Brain microvascular endothelial cell (primary cell): ENCODE results near the gene SOHLH1.

Experiments used
- DNase-seq: peaks from one replicate; pipeline ENCODE4 v3.0.0-alpha.2; 2020
- H3K27ac ChIP-seq: fragments of 250-450 bp; sonication (Bioruptor Pico); 2 replicates; pipeline ENCODE4 v1.5.1; 2020; ENCODE audit warnings: mild to moderate bottlenecking, moderate library complexity
- H3K27me3 ChIP-seq: fragments of 250-450 bp; sonication (Bioruptor Pico); replicated peaks from 2 replicates; pipeline ENCODE4 v1.5.1; 2020; ENCODE audit warnings: mild to moderate bottlenecking
- H3K36me3 ChIP-seq: fragments of 250-450 bp; sonication (Bioruptor Pico); replicated peaks from 2 replicates; pipeline ENCODE4 v1.5.1; 2020; ENCODE audit warnings: mild to moderate bottlenecking
- H3K4me3 ChIP-seq: 2 replicates; pipeline ENCODE4 v1.5.1; 2011; ENCODE audit warnings: low read depth, mild to moderate bottlenecking, control low read depth, low read length, moderate library complexity
- in situ Hi-C: cut with HindIII; loops from 2 replicates; pipeline ENCODE4 v1.10.0; 2017; ENCODE audit warnings: low sequenced_read_pairs, low pct_ligation_motif_present
- TF ChIP-seq, protein P1 (sequence below): IDR thresholded peaks from 2 replicates; pipeline ENCODE4 v1.5.1; 2011; ENCODE audit warnings: low read depth, mild to moderate bottlenecking, moderate library complexity, low read length, control low read depth, inconsistent platforms; ENCODE audit errors: missing control alignments

The SOHLH1 gene

DNA sequence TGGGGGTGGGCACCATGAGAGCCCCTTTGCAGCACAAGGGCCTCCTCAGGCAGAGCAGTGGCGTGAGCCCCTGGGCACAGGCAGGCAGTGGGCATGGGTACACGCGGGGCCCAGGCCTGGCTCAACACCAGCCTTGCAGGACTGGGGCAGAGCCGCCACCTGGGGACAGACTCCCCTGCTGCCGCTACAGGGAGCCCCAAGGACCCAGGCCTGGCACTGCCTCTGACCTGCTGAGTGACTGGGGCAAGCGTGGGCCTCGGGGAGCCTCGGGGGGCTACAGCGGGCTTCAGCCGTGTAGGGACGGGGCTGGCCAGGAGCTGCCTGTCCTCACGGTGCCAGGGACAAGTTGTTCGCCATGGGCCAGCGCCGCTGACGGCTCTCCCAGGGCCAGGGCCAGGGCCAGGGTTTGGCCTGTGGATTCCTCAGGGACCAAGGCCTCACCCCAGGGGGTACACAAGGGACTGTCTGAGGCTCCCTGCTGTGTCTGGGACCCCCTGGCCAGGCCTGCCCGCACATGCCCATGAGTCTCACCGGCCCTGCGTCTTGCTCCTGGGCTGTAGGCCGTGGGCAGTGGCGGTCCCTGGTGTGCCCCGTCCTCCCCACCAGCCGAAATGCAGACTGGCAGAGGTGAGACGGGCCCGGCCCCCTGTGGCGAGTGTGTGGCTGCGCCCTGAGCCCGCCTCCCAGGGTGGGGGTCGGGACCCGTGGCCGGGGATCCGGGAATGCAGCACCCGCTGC, 45.2 kb upstream of the SOHLH1 start:
- TF ChIP-seq, protein P1, sequence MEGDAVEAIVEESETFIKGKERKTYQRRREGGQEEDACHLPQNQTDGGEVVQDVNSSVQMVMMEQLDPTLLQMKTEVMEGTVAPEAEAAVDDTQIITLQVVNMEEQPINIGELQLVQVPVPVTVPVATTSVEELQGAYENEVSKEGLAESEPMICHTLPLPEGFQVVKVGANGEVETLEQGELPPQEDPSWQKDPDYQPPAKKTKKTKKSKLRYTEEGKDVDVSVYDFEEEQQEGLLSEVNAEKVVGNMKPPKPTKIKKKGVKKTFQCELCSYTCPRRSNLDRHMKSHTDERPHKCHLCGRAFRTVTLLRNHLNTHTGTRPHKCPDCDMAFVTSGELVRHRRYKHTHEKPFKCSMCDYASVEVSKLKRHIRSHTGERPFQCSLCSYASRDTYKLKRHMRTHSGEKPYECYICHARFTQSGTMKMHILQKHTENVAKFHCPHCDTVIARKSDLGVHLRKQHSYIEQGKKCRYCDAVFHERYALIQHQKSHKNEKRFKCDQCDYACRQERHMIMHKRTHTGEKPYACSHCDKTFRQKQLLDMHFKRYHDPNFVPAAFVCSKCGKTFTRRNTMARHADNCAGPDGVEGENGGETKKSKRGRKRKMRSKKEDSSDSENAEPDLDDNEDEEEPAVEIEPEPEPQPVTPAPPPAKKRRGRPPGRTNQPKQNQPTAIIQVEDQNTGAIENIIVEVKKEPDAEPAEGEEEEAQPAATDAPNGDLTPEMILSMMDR, result no peak
- Histone ChIP-seq H3K4me3 (no peak overlapping the region), H3K36me3 (no peaks in the 10 kb centered on the region), H3K27ac (no peak overlapping the region), H3K27me3 (no peaks in the 10 kb centered on the region)
- in situ Hi-C loops, result no loop called here
- DNase-seq, result no peak

DNA sequence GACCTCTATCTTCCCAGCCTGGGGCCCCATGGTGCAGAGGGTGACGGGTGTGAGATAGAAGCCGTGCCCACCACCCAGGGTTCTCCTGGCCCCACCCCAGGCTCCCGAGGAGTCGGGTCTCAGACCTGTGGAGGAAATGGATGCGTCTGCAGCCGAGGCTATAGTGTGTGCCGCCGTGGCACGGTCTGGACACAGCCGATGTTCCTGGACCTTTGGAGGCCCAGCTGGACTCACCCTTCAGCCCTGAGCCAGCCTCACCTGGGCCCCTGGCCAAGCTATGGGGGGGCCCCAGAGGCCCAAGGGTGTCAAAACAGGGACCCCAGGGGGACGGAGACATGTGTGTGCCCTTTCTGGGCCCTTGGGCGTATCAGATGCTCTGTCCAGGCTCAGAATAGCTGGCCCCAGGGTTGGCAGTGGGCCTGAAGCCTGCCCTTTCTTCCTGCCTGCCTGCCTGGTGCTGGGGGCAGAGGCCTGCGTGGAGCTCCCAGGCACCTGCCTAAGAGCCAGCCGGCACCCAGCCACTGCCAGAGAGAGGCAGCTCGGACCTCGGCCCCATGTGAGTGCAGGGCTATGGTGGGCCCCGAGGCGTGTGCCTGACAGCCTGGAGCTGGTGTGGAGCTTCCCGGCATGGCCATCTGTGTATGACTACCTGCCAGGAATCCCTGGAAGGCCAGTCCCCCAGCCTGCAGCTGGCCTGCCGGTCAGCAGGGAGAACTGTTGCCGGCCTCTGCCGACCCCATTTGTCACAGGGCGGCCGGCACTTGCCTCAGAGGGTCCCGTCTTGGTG, 44.5 kb upstream of the SOHLH1 start:
- in situ Hi-C loops, result no loop called here
- Histone ChIP-seq H3K27me3 (no peaks in the 10 kb centered on the region), H3K36me3 (no peaks in the 10 kb centered on the region), H3K4me3 (no peak overlapping the region), H3K27ac (no peak overlapping the region)
- DNase-seq, result no peak
- TF ChIP-seq, protein P1, result no peak

DNA sequence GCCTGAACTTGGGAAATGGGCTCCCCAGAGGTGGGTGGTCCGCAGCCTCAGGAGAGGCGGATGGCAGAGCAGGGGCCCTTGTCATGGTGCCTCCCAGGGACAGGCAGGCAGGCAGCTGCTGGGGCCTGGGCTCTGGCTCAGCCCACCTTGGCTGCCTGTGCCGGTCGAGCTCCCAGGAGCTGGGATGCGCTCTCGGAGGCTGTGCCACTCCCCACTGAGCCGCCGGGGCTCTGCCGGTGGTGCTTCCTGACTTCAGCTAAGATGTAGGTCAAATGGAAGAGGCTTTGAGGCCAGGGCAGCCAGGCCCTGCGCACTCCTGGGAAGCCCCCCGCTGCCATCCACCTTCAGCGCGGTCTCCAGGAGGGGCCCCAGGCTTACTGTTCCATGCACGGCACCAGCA, 43.7 kb upstream of the SOHLH1 start:
- in situ Hi-C loops, result no loop called here
- DNase-seq, result no peak
- TF ChIP-seq, protein P1, result no peak
- H3K27me3 ChIP-seq, result no peaks in the 10 kb centered on the region
- H3K36me3 ChIP-seq, result no peaks in the 10 kb centered on the region
- no peak overlapping the region for H3K4me3 ChIP-seq
- no peak overlapping the region for H3K27ac ChIP-seq

DNA sequence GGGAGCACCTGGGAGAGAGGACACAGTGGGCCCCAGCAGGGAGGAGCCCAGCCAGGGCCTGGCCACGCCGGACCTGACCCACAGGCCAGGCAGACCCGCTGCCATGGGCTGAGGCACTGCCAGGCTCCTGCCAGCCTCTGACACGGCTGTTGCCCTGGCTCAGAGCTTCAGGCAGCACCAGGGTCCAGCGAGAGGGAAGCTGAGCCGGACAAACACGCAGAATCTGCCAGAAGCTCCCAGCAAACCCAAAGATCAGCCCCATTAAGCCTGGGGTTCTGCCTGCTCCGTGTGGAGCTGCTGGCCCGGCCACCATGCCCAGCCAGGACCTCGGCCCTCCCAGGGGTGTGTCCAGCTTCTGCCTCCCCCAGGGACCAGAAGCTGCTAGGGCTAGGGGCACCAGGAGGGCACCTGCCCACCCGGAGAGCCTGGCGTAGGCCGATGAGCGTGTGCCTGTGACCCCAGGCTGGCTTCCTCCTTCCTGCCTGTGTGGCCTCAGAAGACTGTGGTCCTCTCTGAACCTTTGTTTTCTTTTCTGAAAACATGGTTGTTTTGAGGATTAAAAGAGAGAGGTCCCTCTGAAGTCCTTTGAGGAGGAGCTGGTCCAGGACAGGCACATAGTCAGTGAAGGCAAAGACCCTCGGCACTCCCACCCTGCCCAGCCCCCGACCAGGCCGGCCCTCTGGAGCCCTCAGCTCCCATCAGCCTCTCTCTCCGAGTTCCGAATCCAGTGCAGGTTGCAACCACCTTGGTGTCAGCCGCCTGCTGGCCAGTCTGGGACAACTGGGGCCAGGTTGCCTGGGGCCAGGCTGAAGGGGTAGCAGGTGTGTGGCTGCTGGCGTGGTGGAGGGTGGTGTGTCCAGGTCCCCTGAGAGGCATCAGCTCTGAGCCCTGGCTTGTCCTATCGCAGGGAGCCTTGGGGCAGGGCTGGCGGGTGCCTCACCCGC, 42.3 kb upstream of the SOHLH1 start:
- in situ Hi-C loops, result no loop called here
- no peak for DNase-seq
- H3K27me3 ChIP-seq, result peaks cover 5% of the 10 kb centered on the region
- no peak overlapping the region for H3K4me3 ChIP-seq
- H3K36me3 ChIP-seq, result no peaks in the 10 kb centered on the region
- TF ChIP-seq, protein P1, result no peak
- H3K27ac ChIP-seq, result no peak overlapping the region

DNA sequence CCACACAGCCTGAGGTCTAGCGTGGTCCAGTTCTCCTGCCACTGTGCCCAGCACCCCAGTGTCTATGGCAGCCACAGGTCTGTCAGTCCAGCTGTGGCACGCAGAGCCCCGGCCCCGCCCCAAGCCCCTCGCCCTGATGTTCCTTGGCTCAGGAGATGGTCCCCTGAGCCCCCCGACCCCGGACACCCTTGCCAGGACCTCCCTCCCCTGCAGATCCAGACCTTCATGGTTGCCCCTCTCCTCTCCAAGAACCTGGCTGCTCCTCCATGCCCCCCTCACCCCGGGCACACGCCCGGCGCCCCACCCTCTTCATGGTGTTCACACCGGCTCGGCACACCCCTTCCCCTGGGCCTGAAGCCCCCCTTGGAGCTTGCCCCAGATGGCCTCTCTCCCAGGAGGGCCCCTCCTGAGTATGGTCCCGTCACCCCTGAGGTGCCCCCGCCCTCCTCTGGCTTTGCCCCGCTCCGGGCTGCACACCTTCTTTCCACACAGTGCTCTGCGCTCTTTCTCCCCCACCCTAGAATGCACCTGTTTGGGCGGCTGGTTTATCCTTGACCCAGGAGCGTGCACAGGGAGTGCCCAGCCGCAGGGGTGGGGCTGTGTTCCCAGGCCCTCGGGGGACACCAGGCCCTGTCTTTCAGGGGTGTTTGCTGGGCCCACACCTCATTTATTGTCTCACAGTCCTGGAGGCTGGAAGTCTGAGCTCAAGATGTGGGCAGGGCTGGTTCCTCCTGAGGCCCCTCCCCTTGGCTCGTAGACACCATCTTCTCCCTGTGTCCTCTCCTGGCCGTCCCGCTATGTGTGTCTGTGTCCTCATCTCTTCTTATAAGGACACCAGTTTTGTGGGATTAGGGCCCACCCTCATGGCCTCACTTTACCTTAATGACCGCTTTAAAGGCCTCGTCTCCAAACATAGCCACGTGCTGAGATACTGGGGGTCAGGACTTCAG, 40.3 kb upstream of the SOHLH1 start:
- TF ChIP-seq, protein P1, result no peak
- no peak for DNase-seq
- H3K4me3 ChIP-seq, result no peak overlapping the region
- H3K36me3 ChIP-seq, result no peaks in the 10 kb centered on the region
- peaks cover 11% of the 10 kb centered on the region for H3K27me3 ChIP-seq
- H3K27ac ChIP-seq, result no peak overlapping the region
- in situ Hi-C loops, result no loop called here
